SK-N-MC (cell line): ENCODE measurements around the gene CTSS.

Experiments used
- EZH2 ChIP-seq: fragments of 200-600 bp; sonication (generic); IDR thresholded peaks from one replicate; pipeline ENCODE4 v1.6.1; 2017; ENCODE audit warnings: antibody characterized with exemption
- FOXP2 ChIP-seq: optimal IDR thresholded peaks from 2 replicates; pipeline ENCODE3; 2011; ENCODE audit warnings: mild to moderate bottlenecking, moderate library complexity; ENCODE audit not compliant: insufficient read depth; ENCODE audit errors: extremely low read length, control extremely low read depth

GRCh38 chr1:150809651-150810050 lies 44.1 kb upstream of the CTSS start:
- TF ChIP-seq EZH2 = no peak
- TF ChIP-seq FOXP2 = no peak
